ENCODE results near the gene SORCS1.

Gene SORCS1

GRCh38 chr10:106982268-106982667 is 182.2 kb downstream of the SORCS1 start:
- no peak overlapping the region for H3K4me3 ChIP-seq
- no peaks in the 10 kb centered on the region for H3K9me3 ChIP-seq (ENCODE audit: low read depth, low read length)
- DNase-seq (ENCODE audit: low read depth, low spot score): no peak
- H3K36me3 ChIP-seq (ENCODE audit: insufficient read depth, low read length): no peaks in the 10 kb centered on the region
- TF ChIP-seq EZH2 (IDR thresholded peaks at IDR 0.05): no peak
- no peak for TF ChIP-seq FOXP2 (optimal IDR thresholded peaks at IDR 0.05; ENCODE audit: control extremely low read depth, extremely low read length, insufficient read depth)
- TF ChIP-seq POLR2AphosphoS5 (IDR thresholded peaks at IDR 0.05; ENCODE audit: borderline replicate concordance, low read depth, low read length): no peak
- H3K27ac ChIP-seq: no peak overlapping the region
- no peak overlapping the region for H3K9ac ChIP-seq (ENCODE audit: insufficient read length)

GRCh38 chr10:106981452-106982075 is 182.9 kb downstream of the SORCS1 start:
- Histone ChIP-seq H3K4me3 (peak overlapping the region; percentile 33), H3K27ac (0 out of 2 replicates have a peak overlapping the region, but pooled peaks have one; percentile 50), H3K9me3 (ENCODE audit: low read depth, low read length) (no peaks in the 10 kb centered on the region), H3K36me3 (ENCODE audit: insufficient read depth, low read length) (no peaks in the 10 kb centered on the region), H3K9ac (ENCODE audit: insufficient read length) (no peak overlapping the region)
- no peak for DNase-seq (ENCODE audit: low read depth, low spot score)
- no peak for TF ChIP-seq EZH2 (IDR thresholded peaks at IDR 0.05)
- no peak for TF ChIP-seq FOXP2 (optimal IDR thresholded peaks at IDR 0.05; ENCODE audit: control extremely low read depth, extremely low read length, insufficient read depth)
- TF ChIP-seq POLR2AphosphoS5 (IDR thresholded peaks at IDR 0.05; ENCODE audit: borderline replicate concordance, low read depth, low read length): no peak

GRCh38 chr10:106980495-106981451 is 183.7 kb downstream of the SORCS1 start:
- H3K36me3 ChIP-seq (ENCODE audit: insufficient read depth, low read length): no peaks in the 10 kb centered on the region
- TF ChIP-seq FOXP2 (optimal IDR thresholded peaks at IDR 0.05; ENCODE audit: control extremely low read depth, extremely low read length, insufficient read depth) (no peak), EZH2 (IDR thresholded peaks at IDR 0.05) (no peak), POLR2AphosphoS5 (IDR thresholded peaks at IDR 0.05; ENCODE audit: borderline replicate concordance, low read depth, low read length) (no peak)
- DNase-seq (ENCODE audit: low read depth, low spot score): no peak
- peak overlapping the region; percentile 33 for H3K4me3 ChIP-seq
- no peak overlapping the region for H3K9ac ChIP-seq (ENCODE audit: insufficient read length)
- peak overlapping the region; percentile 50; the same call in 1 of the 2 replicates for H3K27ac ChIP-seq
- no peaks in the 10 kb centered on the region for H3K9me3 ChIP-seq (ENCODE audit: low read depth, low read length)

GRCh38 chr10:106978756-106979155 is 185.8 kb downstream of the SORCS1 start:
- DNase-seq (ENCODE audit: low read depth, low spot score): no peak
- Histone ChIP-seq H3K27ac (no peak overlapping the region), H3K9me3 (ENCODE audit: low read depth, low read length) (no peaks in the 10 kb centered on the region), H3K4me3 (no peak overlapping the region), H3K36me3 (ENCODE audit: insufficient read depth, low read length) (no peaks in the 10 kb centered on the region), H3K9ac (ENCODE audit: insufficient read length) (no peak overlapping the region)
- TF ChIP-seq EZH2 (IDR thresholded peaks at IDR 0.05): no peak
- no peak for TF ChIP-seq FOXP2 (optimal IDR thresholded peaks at IDR 0.05; ENCODE audit: control extremely low read depth, extremely low read length, insufficient read depth)

GRCh38 chr10:106973716-106974115 is 190.8 kb downstream of the SORCS1 start:
- Histone ChIP-seq H3K27ac (no peak overlapping the region), H3K9me3 (ENCODE audit: low read depth, low read length) (no peaks in the 10 kb centered on the region)

GRCh38 chr10:106973288-106973687 is 191.2 kb downstream of the SORCS1 start:
- no peaks in the 10 kb centered on the region for H3K9me3 ChIP-seq (ENCODE audit: low read depth, low read length)
- no peak overlapping the region for H3K9ac ChIP-seq (ENCODE audit: insufficient read length)
- no peak overlapping the region for H3K27ac ChIP-seq
- no peak for DNase-seq (ENCODE audit: low read depth, low spot score)
- TF ChIP-seq EZH2 (IDR thresholded peaks at IDR 0.05) (no peak), POLR2AphosphoS5 (IDR thresholded peaks at IDR 0.05; ENCODE audit: borderline replicate concordance, low read depth, low read length) (no peak), FOXP2 (optimal IDR thresholded peaks at IDR 0.05; ENCODE audit: control extremely low read depth, extremely low read length, insufficient read depth) (no peak)
- no peak overlapping the region for H3K4me3 ChIP-seq
- H3K36me3 ChIP-seq (ENCODE audit: insufficient read depth, low read length): no peaks in the 10 kb centered on the region

More at GRCh38 chr10:106973716-106974115, 190.8 kb downstream of the SORCS1 start:
- TF ChIP-seq EZH2 (IDR thresholded peaks at IDR 0.05) (no peak), FOXP2 (optimal IDR thresholded peaks at IDR 0.05; ENCODE audit: control extremely low read depth, extremely low read length, insufficient read depth) (no peak)
- DNase-seq (ENCODE audit: low read depth, low spot score): no peak
- Histone ChIP-seq H3K4me3 (no peak overlapping the region), H3K36me3 (ENCODE audit: insufficient read depth, low read length) (no peaks in the 10 kb centered on the region), H3K9ac (ENCODE audit: insufficient read length) (no peak overlapping the region)

GRCh38 chr10:106972381-106972780 is 192.1 kb downstream of the SORCS1 start:
- Histone ChIP-seq H3K9me3 (ENCODE audit: low read depth, low read length) (no peaks in the 10 kb centered on the region), H3K36me3 (ENCODE audit: insufficient read depth, low read length) (no peaks in the 10 kb centered on the region), H3K4me3 (no peak overlapping the region), H3K9ac (ENCODE audit: insufficient read length) (no peak overlapping the region), H3K27ac (no peak overlapping the region)
- no peak for TF ChIP-seq EZH2 (IDR thresholded peaks at IDR 0.05)
- no peak for TF ChIP-seq FOXP2 (optimal IDR thresholded peaks at IDR 0.05; ENCODE audit: control extremely low read depth, extremely low read length, insufficient read depth)
- TF ChIP-seq POLR2AphosphoS5 (IDR thresholded peaks at IDR 0.05; ENCODE audit: borderline replicate concordance, low read depth, low read length): no peak
- no peak for DNase-seq (ENCODE audit: low read depth, low spot score)

- no peak overlapping the region for H3K9ac ChIP-seq (ENCODE audit: insufficient read length)
- no peak overlapping the region for H3K27ac ChIP-seq
- H3K36me3 ChIP-seq (ENCODE audit: insufficient read depth, low read length): no peaks in the 10 kb centered on the region
- no peaks in the 10 kb centered on the region for H3K9me3 ChIP-seq (ENCODE audit: low read depth, low read length)
- DNase-seq (ENCODE audit: low read depth, low spot score): no peak
- TF ChIP-seq FOXP2 (optimal IDR thresholded peaks at IDR 0.05; ENCODE audit: control extremely low read depth, extremely low read length, insufficient read depth): no peak
- TF ChIP-seq POLR2AphosphoS5 (IDR thresholded peaks at IDR 0.05; ENCODE audit: borderline replicate concordance, low read depth, low read length): no peak
- no peak for TF ChIP-seq EZH2 (IDR thresholded peaks at IDR 0.05)
- H3K4me3 ChIP-seq: no peak overlapping the region
Observed at GRCh38 chr10:106971411-106971831, 193.1 kb downstream of the SORCS1 start.
